NCI-H1048 (cell line): ENCODE data around the gene SLC44A1.

Experiments
- DNase-seq: peaks from one replicate; lab custom pipeline; 2025; lab: John Stamatoyannopoulos, UW

SLC44A1 gene

GRCh38 chr9:105244003-105244733 lies at the start of gene SLC44A1:
TSS of gene SLC44A1 (plus strand) at chr9:105244651. CDS start at chr9:105244869, 218 bp downstream.
- peak; percentile 73 for DNase-seq

GRCh38 chr9:105195259-105195658 lies 49.2 kb upstream of the SLC44A1 start:
- DNase-seq, result no peak

DNA sequence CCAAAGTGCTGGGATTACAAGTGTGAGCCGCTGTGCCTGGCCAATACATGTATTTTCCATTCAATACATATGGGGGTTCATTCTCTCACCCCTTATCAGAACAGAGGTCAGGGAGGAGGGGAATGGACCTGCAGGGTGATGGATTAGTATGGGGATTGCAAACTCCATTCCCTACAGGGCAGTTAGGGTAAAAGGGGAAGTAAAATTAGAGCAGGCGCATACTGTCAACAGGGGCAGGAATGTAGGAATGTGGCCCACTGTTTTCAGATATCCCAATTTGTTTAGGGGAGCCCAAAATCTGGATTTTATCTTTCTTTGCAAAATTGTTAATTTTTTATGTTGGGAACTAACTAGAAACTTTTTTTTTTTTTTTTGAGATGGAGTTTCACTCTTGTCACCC lies 46.4 kb upstream of the SLC44A1 start:
- no peak for DNase-seq

- no peak for DNase-seq
Measured at GRCh38 chr9:105198865-105199264, 45.6 kb upstream of the SLC44A1 start.

DNA sequence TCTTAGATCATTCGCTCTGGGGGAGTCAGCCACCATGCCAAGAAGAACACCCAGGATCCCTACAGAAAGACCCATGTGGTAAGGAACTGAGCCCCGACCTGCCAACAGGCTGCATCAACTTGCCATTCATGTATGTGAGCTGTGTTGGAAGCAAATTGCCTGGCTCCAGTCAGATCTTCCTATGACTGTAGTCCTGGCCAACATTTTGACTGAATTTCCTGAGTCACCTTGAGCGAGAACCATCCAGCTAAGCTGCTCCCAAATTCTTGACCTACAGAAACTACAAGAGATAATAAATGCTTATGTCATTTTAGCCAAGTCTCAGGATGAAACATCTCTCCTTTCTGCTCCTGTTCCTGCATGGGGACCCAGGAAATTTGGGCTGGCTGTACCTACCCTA lies 40.0 kb upstream of the SLC44A1 start:
- no peak for DNase-seq

DNA sequence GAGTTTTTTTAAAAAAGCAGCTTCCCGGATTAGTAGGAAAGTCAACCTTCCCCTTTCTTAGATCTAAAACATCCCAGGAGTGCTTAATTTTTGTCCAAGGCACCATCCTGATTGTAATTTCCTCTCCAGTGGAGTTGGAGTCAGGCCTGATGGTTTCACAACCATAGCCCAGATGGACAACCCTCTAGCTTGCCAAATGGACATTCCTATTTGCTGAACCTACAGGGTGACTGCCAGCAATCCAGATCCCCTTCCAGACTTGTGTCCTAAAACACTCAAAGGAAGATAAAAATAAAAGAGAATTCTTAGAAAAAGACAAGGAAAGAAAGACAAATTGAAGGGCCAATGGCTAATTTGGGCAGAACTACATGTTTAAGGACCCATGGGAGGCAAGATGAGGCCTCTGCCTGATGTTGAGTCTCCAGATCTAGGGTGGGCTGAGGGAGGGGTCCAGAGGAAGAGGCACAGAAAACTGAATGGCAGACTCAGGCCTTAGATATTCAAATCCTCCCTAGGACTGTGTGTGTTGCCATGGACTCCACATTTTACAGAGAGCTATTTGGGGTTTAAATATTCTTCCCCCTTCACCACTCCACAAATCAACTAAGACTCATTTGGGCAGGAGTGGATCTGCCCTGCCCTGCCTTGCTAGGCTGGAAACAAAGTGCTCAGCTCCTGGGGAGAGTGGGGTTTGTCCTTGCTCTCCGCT lies 38.5 kb upstream of the SLC44A1 start:
- DNase-seq, result no peak

- DNase-seq, result no peak
Measured at GRCh38 chr9:105206496-105206820, 38.0 kb upstream of the SLC44A1 start.

GRCh38 chr9:105206821-105207699 lies 37.4 kb upstream of the SLC44A1 start:
- no peak for DNase-seq

- DNase-seq, result no peak
Measured at GRCh38 chr9:105216440-105217178, 27.8 kb upstream of the SLC44A1 start.

DNA sequence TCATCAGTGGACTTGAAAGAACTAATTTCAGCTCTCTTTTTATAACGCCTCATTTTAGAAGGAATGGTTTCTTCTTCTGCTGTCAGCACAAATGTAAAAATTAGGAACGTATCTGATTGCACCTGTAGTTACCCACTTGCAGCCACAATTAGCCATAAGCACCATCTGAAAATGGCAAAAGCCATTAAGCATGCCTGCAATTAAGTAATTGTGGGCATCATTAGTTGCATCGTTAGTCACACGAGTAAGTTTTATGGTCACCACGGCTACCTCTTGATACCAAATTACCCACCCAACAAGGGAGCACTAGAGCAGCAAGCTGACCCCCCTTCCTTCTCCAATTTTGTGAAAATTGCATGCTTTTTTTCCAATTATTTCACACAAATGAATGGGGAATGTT lies 25.8 kb upstream of the SLC44A1 start:
- DNase-seq, result no peak

- DNase-seq, result no peak
Measured at GRCh38 chr9:105219291-105219805, 25.1 kb upstream of the SLC44A1 start.

DNA sequence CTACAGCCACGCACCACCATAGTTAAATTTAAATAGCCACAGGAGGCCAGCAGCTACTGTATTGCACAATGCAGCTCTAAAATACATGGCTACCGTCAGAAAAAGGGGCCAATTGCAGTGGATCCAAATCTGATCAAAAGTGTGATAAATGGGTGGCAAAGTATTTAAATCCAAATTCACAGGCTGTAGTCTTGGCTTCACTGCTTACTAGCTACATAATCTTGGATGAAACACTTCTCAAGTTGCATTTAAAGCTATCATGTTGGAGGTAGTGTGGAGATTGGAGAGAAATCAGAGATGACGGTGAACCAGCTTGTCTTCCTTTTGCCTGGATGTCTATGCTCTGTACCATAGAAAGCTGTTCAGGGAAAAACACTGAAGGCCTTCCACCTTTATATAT lies 24.0 kb upstream of the SLC44A1 start:
- DNase-seq, result no peak

- no peak for DNase-seq
Measured at GRCh38 chr9:105223544-105224140, 20.8 kb upstream of the SLC44A1 start.

- DNase-seq, result no peak
Measured at GRCh38 chr9:105226055-105226454, 18.4 kb upstream of the SLC44A1 start.

- no peak for DNase-seq
Measured at GRCh38 chr9:105232207-105232606, 12.2 kb upstream of the SLC44A1 start.

DNA sequence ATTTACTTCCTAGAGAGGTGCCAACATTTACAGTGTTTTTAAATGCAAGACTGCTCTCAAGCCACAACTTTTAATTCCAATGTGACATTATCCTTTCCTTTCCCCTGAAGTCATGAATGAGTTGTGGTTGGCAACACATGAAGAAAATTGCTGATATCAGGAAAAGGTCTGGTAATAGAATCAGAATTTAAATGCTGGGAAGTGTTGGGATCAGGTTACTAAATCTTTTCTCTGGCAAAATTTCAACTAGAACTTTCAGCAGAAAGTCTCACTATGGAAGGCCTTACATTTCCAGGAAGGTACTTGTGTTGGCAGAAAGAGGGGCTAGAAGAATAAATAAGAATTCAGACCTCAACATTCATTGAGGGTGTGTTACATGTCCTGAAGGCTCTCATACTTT lies 10.6 kb upstream of the SLC44A1 start:
- no peak for DNase-seq

DNA sequence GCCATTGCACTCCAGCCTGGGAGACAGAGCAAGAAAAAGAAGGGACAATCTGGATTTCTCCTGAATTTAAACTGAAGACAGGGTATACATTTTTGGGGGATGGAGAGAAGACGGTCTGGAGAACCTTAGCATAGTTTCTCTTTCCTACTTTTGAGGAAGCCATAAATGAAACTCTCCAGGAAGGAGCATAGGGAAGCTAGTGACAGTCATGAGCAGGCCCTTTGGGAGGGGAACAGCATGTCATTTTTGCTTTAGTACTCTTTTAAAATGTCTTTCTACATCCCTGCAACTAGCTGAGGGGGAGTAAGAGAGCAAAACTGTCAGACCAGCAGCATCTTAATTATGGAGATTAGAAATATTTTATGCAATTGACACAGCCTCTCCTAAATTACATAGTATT lies 8.2 kb upstream of the SLC44A1 start:
- no peak for DNase-seq

- no peak for DNase-seq
Measured at GRCh38 chr9:105237246-105237645, 7.2 kb upstream of the SLC44A1 start.

DNA sequence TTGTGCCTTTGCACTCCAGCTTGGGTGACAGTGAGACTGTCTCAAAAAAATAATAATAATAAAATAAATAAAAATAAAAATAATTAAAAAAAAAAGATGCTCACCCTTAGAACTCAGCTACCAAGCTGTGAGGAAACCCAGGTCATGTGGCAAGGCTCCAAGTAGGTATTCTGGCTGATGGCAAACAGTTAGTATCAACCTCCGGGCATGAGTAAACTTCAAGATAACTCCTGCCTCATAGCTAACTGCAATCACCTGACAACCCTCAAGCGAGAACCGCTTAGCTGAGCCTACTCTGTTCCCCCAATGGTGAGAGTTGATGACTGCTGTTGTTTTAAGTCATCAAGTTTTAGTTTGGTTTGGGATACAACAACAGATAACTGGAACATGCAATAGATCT lies 6.1 kb upstream of the SLC44A1 start:
- DNase-seq, result no peak

- DNase-seq, result no peak
Measured at GRCh38 chr9:105241356-105242043, 3.0 kb upstream of the SLC44A1 start.

GRCh38 chr9:105242062-105242461 lies 2.4 kb upstream of the SLC44A1 start:
- DNase-seq, result no peak
